Stimulated activated CD4-positive, alpha-beta T cell treated with anti-CD3 and anti-CD28 coated beads, Interleukin-15, amount 100 ng/mL, for 48 hours (primary cell): ENCODE data around the gene GFOD1.

Experiments
- DNase-seq, 2 donors: peaks; one replicate each; pipeline ENCODE4 v3.0.0-alpha.2; 2020; ENCODE audit warnings: low read depth in 2 of 2

GFOD1 gene

DNA sequence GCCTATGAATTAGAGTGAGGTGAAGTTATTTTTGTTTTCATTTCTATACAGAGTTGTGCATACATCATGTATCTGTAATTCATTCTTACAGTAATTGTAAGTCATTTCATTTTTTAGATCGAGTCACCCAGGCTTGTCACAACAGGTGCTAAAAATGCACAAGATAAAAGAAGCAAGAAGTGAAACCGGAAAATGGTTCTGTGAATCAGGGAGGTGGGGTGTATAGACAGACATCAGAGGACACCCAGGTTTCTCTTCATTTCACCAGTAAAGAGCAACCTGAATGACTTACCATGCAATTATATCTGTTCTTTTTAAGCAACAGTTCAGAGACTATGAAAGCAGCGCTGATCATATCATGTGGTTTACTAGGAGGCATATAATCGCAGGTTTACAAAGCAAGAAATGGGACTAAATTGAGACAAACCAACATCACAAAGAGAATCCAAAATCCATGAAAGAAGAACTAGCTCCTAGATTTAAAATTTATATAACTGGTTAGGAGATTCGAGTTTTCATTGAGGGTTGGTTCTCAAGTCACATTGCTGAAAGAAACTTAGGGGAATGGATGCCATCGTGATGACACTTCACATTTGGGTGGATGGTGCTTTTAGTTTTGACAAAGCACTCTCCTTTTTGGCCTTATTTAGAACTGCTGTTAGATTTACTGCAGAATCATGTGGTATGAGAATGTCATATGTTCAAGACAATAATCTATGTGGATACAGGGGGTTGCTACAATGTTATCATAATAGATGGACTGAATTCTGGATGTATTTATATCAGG lies 131.2 kb downstream of the GFOD1 start:
- peak in 1 of 2 donors; percentile 14 for DNase-seq

DNA sequence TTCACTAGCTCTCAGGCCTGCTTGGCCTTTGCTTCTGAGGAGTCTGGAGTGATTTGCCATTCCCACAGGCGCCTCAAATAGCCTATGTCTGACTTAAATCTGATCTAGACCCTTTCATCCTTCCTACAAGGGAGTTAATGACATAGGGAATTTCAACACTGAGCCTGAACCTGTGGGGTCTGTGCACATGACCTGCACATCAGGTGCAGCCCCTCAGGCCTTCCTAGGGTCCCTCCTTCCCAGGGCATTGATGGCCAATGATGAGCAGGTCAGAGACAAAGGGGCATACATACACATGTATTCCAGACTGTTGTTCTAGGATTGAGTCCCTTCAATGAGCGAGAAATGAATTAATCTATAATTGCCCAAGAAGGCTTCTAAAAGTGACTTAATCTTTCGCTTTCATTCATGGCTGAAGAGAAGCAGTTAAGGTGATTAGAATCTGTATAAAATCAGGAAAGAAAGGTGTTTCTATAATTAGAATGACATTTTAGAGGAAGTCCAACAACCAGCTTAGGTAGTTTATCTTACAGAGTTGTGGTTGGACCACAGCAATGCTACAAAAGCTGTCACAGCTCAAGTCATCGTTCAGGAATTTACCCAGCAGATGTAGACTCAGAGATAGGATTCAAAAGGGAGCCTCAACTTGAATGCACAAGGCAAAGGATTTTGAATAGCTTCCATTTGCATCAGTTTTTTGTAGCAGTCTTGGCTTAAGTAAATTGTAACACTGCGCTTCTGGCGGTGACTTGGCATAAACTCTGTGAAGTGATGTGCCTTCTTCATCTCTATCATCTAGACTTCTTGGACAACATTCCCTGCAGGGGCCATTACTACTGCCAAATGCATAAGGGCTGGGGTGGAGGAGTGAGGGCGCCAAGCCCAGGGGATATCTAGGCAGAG lies 132.1 kb downstream of the GFOD1 start:
- peak in 1 of 2 donors; percentile 11 for DNase-seq

DNA sequence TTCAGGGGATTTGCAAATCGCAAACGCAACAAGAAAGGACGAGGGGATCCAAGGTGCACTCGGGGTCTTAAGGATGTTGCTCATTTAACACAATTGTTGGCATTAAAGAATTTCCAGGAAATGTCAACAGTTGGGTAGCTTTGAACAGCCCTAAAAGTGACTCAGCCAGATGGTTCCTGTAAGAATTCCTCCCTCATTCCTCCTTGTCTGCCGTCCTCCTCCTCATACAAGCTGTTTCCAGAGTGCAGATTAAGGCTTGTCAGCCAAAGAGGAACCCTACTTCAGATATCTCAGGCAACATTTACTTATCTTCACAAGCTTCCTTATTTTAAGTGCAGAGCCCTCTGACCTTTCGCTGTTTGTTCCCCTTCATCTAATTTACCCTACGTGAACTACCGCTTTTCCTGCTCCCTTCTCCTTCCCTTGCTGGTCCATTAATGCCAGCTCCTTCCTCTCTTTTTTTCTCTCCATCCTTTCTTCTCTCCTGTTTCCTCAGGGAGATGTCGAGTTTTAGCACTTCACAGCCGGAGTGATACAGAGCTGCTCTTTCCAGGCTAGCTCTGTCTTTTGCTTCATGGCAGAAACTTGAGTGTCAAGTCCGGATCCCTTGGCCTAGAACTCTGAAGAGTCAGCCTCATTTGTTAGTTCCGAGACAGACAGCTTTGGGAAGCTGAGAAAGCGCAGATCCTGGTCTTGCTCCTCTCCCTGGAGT lies 132.9 kb downstream of the GFOD1 start:
- no peak for DNase-seq

DNA sequence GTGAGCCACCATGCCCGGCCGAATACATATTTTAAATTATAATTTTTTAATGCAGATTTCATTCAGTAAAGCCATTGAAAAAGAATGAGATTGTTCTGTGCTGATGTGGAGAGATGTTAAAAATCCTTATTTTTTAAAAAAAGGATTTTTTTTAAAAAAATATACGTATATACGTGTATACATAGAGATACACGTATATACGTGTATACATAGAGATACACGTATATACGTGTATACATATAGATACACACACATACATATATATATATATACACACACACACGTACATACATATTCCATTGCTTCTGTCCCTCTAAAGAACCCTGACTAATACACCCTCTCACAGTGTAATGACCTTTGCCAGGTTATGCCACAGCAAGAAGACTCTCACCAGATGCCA lies 135.2 kb downstream of the GFOD1 start:
- DNase-seq, result no peak

DNA sequence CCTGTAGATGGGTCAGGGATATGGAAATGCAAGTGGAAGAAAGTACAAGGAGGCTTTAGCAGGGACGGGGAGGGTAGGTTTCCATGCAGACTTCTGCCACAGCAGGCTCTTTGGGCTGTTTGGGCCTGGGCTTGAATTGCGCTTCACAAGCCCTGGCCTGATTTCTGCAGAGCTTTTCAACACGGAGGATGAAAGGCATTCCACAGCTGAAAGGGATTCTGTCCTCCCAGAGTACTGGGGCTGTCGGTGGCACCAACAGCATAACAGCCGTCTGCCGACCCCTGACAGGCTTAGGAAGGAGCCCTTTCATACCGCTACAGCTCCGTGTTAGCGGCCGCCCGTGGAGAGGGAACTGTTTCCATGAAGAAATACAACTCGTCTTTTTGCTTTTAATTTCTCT lies 136.1 kb downstream of the GFOD1 start:
- DNase-seq, result no peak

DNA sequence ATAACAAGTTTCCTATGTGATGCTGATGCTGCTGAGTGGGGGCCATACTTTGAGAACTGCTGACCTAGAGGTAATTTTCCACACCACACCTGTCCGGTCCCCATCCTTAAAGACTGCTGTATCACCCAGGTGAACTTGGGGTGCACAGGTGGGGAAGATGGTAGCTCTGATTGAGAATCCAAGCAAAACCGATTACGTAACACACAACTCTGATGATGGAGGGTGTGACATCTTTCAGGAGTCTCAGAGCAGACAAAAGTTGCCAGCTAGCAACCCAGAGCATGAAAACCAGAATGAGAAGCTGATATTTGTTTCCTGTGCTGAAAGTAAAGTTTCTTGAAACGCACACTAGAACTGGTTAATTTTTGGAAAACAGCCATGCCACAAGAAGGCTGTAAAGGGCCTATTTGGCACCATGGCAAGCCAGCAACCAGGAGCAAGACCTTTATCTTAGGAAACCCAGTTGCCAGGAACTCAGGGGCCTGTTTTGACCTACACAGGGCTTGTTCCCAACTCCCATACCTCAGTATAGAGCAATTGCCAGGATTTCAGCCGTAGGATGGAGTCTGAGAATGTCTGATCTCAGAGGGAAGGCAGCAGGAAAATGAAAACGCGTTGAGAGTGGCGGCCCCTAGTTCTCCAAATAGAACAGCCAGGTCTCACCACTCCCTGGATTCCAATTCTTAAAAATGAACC lies 137.4 kb downstream of the GFOD1 start:
- no peak for DNase-seq

DNA sequence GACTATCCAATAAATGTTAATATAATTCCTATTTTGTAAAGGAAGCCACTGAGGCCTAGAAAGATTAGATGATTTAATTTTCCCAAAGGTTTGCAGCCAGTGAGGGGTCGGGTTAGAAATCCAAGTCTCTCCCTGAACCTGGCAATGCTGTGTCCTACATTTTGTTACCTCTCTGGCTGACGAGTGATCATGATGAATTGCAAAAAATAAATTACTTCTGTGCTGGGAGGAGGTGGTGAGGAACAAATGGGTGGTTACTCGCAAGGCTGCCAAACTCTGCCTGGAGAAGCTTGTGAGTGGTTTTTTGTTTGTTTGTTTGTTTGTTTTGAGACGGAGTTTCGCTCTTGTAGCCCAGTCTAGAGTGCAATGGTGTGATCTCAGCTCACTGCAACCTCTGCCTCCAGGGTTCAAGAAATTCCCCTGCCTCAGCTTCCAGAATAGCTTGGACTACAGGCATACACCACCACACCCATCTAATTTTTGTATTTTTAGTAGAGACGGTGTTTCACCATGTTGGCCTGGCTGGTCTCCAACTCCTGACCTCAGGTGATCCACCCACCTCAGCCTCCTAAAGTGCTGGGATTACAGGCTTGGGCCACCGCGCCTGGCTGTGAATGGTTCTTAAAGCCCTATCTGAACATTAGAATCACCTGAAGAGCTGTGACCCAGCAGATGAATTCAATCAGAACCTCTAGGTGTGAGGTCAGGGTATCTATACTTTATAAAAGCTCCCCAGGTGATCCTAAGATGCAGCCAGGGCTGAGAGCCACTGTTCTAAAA lies 138.9 kb downstream of the GFOD1 start:
- DNase-seq, result no peak

DNA sequence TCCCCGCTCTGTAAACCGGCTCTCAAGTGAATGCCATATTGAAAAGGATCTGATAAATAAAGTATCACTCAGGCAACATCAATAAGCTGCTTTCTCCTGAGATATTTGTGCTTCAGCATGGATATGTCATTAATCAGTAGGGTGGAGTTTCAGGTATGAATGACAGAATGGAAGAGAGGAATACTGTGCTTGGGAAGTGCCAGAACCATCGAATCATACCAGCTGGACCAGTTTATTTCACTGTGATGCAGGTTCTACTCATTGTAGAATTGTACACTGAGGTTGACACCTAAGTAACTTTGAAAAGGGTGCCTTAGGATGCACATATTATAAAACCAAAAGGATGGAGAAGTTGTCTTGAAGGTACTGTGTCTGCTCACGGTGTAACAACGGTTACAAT lies 141.2 kb downstream of the GFOD1 start:
- no peak for DNase-seq

DNA sequence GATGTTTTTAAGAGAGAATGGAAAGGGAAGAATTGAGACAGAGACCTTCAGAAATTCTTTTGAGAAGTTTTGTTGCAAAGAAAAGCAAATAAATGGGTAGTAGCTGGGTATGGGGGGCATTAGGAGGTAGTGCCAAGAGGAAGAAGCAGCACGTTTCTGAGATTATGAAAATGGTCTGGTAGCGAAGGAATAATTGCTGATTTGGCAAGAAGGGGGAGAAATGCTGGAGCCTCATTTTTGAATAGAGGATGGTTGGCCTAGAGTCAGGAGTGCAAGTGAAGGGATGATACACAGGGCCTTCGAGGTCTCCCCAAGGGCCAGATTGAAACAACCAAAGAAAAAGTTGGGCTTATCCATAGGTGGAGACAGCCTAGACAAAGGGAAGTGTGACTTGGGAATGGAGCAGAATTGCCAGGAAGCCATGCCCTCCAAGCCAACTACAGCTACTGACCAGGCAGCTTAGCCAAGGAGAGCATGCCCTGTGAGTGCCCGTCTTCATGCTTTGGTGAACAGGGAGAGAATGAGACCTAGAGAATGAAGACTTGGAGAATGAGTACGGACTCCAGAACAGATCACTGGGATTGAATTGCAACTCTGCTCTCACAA lies 144.9 kb downstream of the GFOD1 start:
- no peak for DNase-seq

DNA sequence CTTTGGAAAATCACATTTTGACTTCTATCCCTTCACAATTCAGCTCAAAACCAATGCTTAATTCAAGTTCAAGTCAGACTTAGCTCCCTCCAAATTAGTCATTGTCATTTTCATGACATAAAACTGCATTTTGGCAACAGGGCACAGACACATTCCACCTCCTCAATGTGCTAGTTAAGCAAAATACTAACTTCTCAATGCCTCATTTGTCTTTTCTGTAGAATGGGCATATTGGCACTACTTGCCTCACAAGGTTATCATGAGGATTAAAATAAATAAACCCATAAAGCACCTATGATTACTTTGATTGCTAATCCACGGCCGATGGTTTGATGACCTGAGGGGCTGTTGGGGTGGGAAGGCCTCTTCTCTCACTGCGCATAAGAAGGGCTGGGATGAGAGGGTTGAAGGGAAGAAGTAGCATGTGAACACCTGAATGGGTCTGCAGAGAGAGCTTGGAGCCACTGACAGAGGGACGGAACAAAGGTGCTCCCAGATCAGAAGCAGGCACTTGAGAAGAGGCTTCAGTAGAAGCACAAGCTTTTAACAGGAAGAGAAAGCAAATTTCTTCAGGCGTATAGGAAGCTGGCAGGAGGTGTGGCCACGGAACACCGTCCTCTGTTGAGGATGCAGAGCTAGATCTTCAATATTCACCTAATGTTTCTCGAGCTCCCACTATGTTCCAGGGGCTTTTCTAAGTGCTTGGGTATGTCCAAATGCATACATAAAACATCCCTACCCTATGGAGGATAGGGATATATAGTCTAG lies 147.4 kb downstream of the GFOD1 start:
- DNase-seq, result no peak

DNA sequence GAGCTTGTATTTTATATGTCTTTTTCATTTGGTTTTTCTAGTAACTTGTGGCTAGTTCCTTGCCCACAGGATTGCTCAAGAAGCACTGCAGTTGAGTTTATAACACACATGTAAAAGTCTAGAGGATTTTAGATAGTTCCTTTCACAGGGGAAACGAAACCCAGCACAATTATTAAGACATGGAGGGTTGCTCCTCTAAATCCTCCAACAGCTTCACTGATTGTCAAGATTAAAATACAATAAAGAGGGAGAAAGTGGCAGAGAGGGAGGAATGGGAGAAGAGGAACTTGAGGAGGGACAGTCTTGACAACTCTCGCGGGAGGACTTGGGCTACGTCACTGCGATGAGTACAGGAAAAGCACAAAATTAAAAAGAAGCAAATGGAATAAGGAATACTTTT lies 149.4 kb downstream of the GFOD1 start:
- DNase-seq, result no peak

DNA sequence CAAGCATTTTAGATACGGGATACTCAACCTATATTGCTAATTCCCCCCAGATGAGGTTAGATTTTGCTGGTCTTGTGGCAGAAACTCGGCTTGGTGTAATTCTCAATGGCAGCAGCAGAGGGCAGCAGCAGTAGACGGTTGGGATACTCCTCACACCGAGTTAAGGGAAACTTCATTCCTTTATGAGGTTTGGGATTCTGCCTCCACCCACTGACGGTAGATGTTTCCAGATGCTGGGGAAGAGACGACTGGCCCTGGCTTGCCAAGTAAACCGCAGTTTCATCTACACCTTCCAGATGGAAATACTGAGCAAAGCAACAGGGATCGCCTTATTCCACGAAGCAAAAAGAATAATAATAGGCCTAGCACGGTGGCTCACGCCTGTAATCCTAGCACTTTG lies 150.8 kb downstream of the GFOD1 start:
- peak; percentile 54 to 55 for DNase-seq

DNA sequence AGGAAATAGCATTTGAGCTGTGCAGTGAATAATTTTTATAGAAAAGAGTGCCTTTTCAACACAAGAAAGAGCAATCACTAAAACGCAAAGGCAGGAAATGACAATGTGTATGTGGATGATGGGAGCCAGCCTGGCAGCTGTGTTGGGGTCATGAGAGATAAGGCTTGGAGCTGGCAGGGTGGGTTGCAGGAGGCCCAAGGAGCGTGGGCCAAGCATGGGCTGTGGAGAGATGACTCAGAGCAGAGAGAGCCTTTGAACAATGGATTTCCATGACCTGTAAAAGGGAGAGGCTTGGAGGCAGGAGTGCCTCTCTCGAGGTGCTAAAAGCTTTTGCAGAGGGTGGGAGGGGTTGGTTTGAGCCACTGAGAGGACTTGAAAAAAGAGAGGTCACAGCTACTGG lies 152.4 kb downstream of the GFOD1 start:
- no peak for DNase-seq

DNA sequence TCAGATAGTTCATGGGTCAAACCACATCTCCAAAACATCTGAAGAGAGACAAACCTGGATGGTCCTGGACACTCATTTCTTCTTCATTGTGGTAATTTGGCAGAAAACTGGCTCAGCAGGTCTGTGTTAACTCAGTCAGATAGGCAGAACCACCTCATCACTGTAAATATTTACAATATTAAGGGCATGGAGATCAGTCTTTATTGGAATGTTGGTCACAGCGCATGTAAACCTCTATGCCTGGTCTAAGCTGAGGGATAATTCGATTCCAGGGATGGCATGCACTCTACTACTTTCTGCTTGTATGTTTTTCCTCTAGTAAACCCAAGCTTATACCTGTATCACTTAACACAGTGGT lies 155.1 kb downstream of the GFOD1 start:
- no peak for DNase-seq

DNA sequence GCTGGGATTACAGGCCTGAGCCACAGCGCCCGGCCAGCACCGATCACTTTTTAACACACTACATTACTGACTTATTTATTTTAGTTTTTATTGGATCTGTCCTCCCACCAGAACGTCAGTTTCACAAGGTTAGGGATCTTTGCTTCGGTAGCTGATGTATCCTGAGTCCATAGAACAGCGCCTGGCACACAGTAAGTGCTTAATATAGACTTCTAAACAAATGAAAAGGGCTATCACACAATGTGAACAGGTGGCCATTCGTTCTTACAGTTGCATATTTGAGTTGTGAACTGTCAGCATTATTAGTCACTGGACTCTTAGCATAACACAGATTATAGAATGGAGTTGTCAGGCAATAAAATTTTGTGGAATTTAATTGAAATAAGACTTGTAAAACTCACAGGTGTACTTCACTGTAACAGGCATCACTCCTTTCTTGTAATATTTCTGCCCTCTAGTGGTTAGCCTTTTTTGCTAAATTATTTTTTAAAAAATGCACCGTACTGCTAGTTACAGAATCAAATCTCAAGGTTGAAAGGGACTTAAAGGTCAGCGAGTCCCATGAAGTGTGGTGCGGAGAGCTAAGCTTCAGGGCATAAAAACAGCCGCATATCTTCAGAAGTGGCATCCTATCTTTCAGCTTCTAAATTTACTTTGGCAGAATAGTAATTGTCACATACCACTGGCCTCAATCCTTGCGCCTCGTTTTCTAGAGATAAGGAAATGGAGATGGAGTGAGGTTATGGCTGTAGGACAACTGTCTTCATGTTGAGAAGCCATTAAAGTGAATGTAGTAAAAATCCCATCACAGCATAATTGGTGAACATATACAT lies 155.7 kb downstream of the GFOD1 start:
- DNase-seq, result no peak

DNA sequence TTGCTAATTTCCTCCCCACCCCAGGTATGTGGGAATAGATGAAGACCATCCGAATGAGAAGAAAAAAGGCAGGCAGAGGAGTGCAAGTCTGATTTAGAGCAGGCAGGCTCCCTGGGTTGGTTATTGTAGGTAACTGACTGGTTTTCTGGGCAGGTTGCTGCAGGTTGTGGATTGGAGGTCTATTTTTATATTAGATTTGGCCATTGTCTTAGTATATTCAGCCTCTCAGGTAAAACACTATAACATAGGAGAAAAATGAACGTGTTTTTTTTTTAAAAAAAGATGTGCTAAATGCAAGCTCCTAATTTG lies 158.6 kb downstream of the GFOD1 start:
- no peak for DNase-seq

DNA sequence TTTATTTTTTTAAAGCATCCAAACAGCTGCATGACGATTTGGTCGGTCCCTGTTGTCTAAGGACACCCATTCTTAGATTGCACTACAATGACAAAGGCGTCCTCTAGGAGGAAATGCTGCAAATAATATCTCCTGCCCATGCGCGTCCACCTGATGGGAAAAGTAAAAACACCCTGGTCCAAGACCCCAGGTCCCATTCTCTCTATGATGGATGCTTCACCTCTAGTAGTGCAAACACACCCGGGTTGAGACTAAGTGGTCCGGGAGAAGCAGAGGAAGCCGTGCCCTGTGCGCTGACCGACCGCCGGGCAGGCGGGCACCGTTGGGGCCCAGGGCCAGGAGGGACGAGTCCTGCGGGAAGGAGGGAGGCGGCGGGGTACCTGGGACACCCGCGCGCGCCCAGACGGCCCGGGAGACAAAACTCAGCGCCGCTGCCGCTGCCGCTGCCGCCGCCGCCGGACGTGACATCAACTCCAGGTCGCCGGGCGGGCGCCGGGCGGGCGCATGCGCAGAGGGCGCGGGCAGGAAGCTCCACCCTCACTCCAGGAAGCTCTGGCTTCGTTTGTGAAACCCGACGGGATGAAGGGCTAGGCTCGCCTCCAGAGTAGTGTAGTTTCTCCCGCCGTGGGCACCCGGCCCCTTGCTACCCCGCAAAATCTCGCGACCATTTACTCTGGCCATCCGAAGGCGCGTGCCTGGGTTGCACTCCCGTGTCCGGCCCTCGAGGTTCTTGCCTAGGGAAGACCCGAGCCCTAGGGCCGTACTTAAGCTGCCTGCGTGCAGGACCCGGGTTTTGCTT lies 159.1 kb downstream of the GFOD1 start, which contains the start of gene TBC1D7:
Gene TBC1D7 (minus strand): TSS at position 462 of the 799 bp plus-strand sequence. CDS start 1,639 bp downstream, outside the sequence.
- DNase-seq, result peak; percentile 85 to 92

DNA sequence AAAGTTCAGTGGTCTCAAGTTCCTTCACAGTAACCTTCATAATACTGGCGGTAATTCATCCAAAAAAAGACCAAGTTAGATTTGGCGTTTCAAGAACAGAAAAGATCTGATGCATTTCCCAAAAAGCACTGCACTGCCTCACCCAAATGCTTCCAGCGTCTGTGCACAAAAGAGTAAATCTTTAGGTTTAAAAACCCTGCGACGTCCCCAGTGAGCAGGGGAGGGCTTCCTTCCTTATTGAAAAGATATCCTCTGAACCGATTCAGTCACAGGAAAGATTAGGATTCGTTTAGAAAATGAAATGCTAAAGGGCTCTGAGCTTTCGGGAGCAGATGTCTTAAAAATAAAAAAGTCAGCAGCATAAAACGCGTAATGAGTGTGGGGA lies 159.7 kb downstream of the GFOD1 start:
- DNase-seq, result no peak
